ENCODE results near the gene ANKRD13D.

- no peak for TF ChIP-seq CTCF (IDR thresholded peaks at IDR 0.05)
- TF ChIP-seq POLR2A (IDR thresholded peaks at IDR 0.05), result no peak
Measured at GRCh38 chr11:67250059-67251043, 38.8 kb upstream of the ANKRD13D start.
